Calu3 (cell line): ENCODE measurements around the gene FKBP1B. TPM values are rescaled to one million over a fixed set of nuclear protein-coding genes. Genes with fewer than 3 reads are reported as not detected.

Experiments
- BruUV-seq: library from RNA; stranded (reverse); fragments of 400-500 nt; replicated peaks from 2 replicates; lab custom pipeline; 2021; lab: Mats Ljungman, UMichigan
- CTCF ChIA-PET: fragments of 300-600 bp; sonication (Branson Sonifier 250); formaldehyde crosslinking; loops from one replicate; lab custom pipeline; 2022; ENCODE audit warnings: antibody characterized with exemption; lab: Charles Lee
- DNase-seq: peaks from one replicate; pipeline ENCODE4 v3.0.0; 2022
- H3K27ac Mint-ChIP-seq: one replicate; pipeline ENCODE4 v1.8.0; 2022; ENCODE audit warnings: mixed read lengths; ENCODE audit not compliant: unreplicated experiment
- H3K27me3 Mint-ChIP-seq: one replicate; pipeline ENCODE4 v1.8.0; 2022; ENCODE audit warnings: mixed read lengths; ENCODE audit not compliant: unreplicated experiment
- H3K36me3 Mint-ChIP-seq: one replicate; pipeline ENCODE4 v1.8.0; 2022; ENCODE audit warnings: mild to moderate bottlenecking, moderate library complexity, mixed read lengths; ENCODE audit not compliant: insufficient read depth, unreplicated experiment
- H3K4me1 Mint-ChIP-seq: one replicate; pipeline ENCODE4 v1.8.0; 2022; ENCODE audit warnings: mild to moderate bottlenecking, low read depth, mixed read lengths; ENCODE audit not compliant: unreplicated experiment
- H3K4me3 Mint-ChIP-seq: one replicate; pipeline ENCODE4 v1.8.0; 2022; ENCODE audit warnings: mild to moderate bottlenecking, low read depth, moderate library complexity, mixed read lengths; ENCODE audit not compliant: unreplicated experiment
- H3K9me3 Mint-ChIP-seq: one replicate; pipeline ENCODE4 v1.8.0; 2022; ENCODE audit warnings: low read depth, mixed read lengths; ENCODE audit not compliant: unreplicated experiment
- CTCF ChIP-seq: fragments of 200-600 bp; IDR thresholded peaks from one replicate; pipeline ENCODE4 v1.8.0; 2022; ENCODE audit warnings: antibody characterized with exemption; ENCODE audit not compliant: unreplicated experiment
- intact Hi-C: fragments of 100-400 bp; cut with micrococcal nuclease; formaldehyde crosslinking; loops from one replicate; pipeline ENCODE4 v1.10.0; 2022; ENCODE audit not compliant: unreplicated experiment
- total RNA-seq: library from RNA; stranded (reverse); gene quantifications from 2 replicates; pipeline ENCODE4 v1.2.3, GENCODE V29; 2022

The FKBP1B gene
- total RNA-seq, 1 experiment from 2014 or later: 8.2 TPM

DNA sequence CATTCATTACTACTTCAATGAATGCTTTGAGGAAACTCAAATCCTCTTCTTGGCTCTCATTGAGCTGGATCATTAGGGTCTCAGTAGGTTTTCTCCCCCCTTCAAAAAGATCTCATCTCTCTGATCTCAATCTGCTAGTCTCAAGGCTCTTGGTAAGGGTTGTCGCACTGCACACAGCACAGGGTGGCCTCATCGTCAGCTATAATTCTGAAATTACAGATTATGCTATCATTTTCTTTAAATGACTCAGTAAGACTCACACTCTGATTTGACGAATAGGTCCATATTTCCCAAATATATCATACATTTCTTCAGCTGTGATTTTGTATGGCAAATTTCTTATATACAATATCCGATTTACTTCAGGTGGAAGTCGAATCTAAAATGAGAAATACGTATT lies 24.3 kb downstream of the FKBP1B start:
- CTCF ChIA-PET: no interaction called here
- peaks cover 36% of the 10 kb centered on the region for H3K36me3 Mint-ChIP-seq
- no peak overlapping the region for H3K27ac Mint-ChIP-seq
- no peaks in the 10 kb centered on the region for H3K27me3 Mint-ChIP-seq
- no peak for DNase-seq
- peaks cover 15% of the 10 kb centered on the region for H3K4me1 Mint-ChIP-seq
- BruUV-seq: no TSS peak
- no peak overlapping the region for H3K4me3 Mint-ChIP-seq
- intact Hi-C loops: no loop called here
- no peaks in the 10 kb centered on the region for H3K9me3 Mint-ChIP-seq
- TF ChIP-seq CTCF: no peak

GRCh38 chr2:24075259-24075658 lies 25.7 kb downstream of the FKBP1B start:
- no peak for TF ChIP-seq CTCF
- CTCF ChIA-PET: no interaction called here
- intact Hi-C loops: loop anchor here (5.0 kb wide), 2 partner anchors 87 to 148 kb away; partner anchors contain the start of gene ATAD2B

DNA sequence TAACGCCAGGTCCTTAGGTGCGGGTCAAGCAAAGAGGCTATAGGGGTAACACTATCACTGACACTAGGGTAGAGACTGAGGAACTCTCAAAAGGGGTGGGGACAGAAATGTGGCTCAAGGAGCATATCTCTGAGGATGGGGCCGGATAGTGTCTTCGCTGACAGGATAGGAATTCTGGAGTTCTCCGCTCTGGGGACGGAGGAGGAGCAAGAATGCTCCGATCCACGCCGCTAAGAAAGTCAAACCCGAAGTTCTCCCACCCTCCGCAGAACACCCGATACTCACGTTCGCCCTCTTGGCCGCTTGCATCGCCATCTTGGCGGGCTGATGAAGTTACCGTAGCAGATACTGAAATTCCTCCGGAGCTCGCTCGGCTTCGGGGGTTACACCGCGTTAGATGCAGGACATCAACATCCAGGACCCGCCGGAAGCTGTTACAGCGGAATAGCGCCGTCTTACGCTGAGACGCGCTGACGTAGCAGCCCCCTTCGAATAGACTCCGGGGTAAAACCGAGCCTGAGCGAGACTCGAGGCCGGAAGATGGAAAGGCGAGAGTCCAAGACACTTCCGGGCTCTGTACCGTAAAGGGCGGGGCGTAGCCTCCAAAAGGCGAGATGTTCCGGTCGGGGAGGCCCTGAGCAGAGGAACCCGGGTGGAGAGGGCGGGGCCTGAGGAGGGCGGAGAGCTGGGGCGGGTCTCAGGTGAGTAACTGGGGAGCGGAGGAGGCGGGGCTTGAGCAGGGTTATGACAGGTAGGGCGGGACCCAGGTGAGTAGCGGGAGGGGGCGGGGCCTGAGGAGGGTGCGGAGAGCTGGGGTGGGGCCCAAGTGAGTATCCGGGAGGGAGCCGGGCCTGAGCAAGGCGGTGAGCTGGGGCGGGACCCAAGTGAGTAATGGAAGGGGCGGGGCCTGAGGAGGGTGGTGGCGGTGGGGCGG lies 26.6 kb downstream of the FKBP1B start, which contains the start of gene SF3B6:
Gene SF3B6, minus strand, starts transcription at position 412 of the 934 bp plus-strand sequence. Its CDS starts 97 bp downstream, at position 315.
- peak; percentile 100 for DNase-seq
- BruUV-seq: TSS peak; percentile 70
- H3K27ac Mint-ChIP-seq: peak within 1 kb of the TSS; percentile 80
- no peak for TF ChIP-seq CTCF
- H3K36me3 Mint-ChIP-seq: peaks cover 40% of the 10 kb centered on the region
- H3K27me3 Mint-ChIP-seq: no peaks in the 10 kb centered on the region
- H3K4me1 Mint-ChIP-seq: peaks cover 15% of the 10 kb centered on the region
- H3K4me3 Mint-ChIP-seq: peak within 1 kb of the TSS; percentile 79
- intact Hi-C loops: loop anchor here (2.0 to 5.0 kb wide), 3 partner anchors 29 to 149 kb away; partner anchors contain the start of genes ATAD2B and WDCP
- H3K9me3 Mint-ChIP-seq: no peaks in the 10 kb centered on the region
- CTCF ChIA-PET: interaction anchor here (0.6 to 1.7 kb wide), 13 partner anchors 9 to 717 kb away, joined by 3 to 8 read pairs (median 5); partner anchors contain the start of genes ATAD2B, CENPO, PTRHD1 and TP53I3

More at GRCh38 chr2:24075259-24075658, 25.7 kb downstream of the FKBP1B start:
- peak overlapping the region; percentile 79 for H3K4me3 Mint-ChIP-seq
- H3K27ac Mint-ChIP-seq: peak overlapping the region; percentile 80
- H3K9me3 Mint-ChIP-seq: no peaks in the 10 kb centered on the region
- H3K4me1 Mint-ChIP-seq: peaks cover 15% of the 10 kb centered on the region
- H3K27me3 Mint-ChIP-seq: no peaks in the 10 kb centered on the region
- BruUV-seq: no TSS peak
- peaks cover 40% of the 10 kb centered on the region for H3K36me3 Mint-ChIP-seq
- DNase-seq: no peak

- intact Hi-C loops: loop anchor here (2.0 to 5.0 kb wide), 3 partner anchors 30 to 150 kb away; partner anchors contain the start of genes ATAD2B and WDCP
- Mint-ChIP-seq H3K36me3 (peaks cover 41% of the 10 kb centered on the region), H3K9me3 (no peaks in the 10 kb centered on the region), H3K4me3 (peak overlapping the region; percentile 79), H3K27ac (peak overlapping the region; percentile 80), H3K4me1 (peaks cover 15% of the 10 kb centered on the region), H3K27me3 (no peaks in the 10 kb centered on the region)
- no TSS peak for BruUV-seq
- TF ChIP-seq CTCF: no peak
- DNase-seq: no peak
- CTCF ChIA-PET: interaction anchor here (0.6 to 1.7 kb wide), 13 partner anchors 8 to 716 kb away, joined by 3 to 8 read pairs (median 5); partner anchors contain the start of genes ATAD2B, CENPO, PTRHD1 and TP53I3
Measured at GRCh38 chr2:24076849-24077534, 27.5 kb downstream of the FKBP1B start.
